SK-N-SH (cell line): ENCODE measurements around the gene STOML1. TPM values are rescaled to one million over a fixed set of nuclear protein-coding genes. Genes with fewer than 3 reads are reported as not detected.

ENCODE experiments used
- CTCF ChIA-PET: fragments of 300-600, 350-600 bp; formaldehyde crosslinking; extraction: SDS; loops from one replicate; lab custom pipeline; 2021; lab: Yijun Ruan, JAX
- POLR2A ChIA-PET: fragments of 350-600 bp; sonication (Branson Sonifier 250); formaldehyde crosslinking; extraction: SDS; loops from one replicate; lab custom pipeline; 2020; ENCODE audit warnings: antibody characterized with exemption, inconsistent platforms; lab: Yijun Ruan, JAX
- DNase-seq: peaks from one replicate; pipeline ENCODE4 v3.0.0; 2012
- H2AFZ ChIP-seq: fragments of 200-600 bp; sonication (generic); 2 replicates; pipeline ENCODE4 v1.8.1; 2016; ENCODE audit warnings: antibody characterized with exemption, mild to moderate bottlenecking, low read depth
- H3F3A ChIP-seq: fragments of 200-600 bp; sonication (generic); replicated peaks from 2 replicates; pipeline ENCODE3; 2016; ENCODE audit warnings: antibody characterized with exemption, mild to moderate bottlenecking; ENCODE audit not compliant: insufficient read depth
- H3K27ac ChIP-seq, 2 experiments: fragments of 200-500 bp in 1 of 2; fragments of 200-600 bp in 1 of 2; sonication (Bioruptor generic) in 1 of 2; sonication (generic), shearing (Covaris generic) in 1 of 2; 2 replicates each; pipeline versions ENCODE4 v1.5.1 to v1.6.1; 2014 to 2016; ENCODE audit warnings: low read depth in 2 of 2, inconsistent platforms in 1 of 2, low read length in 1 of 2, mild to moderate bottlenecking in 1 of 2, mixed read lengths in 1 of 2
- H3K27me3 ChIP-seq: fragments of 200-600 bp; sonication (generic), shearing (Covaris generic); 2 replicates; pipeline ENCODE4 v1.6.1; 2016; ENCODE audit warnings: mixed run types; ENCODE audit not compliant: insufficient read depth
- H3K36me3 ChIP-seq, 2 experiments: fragments of 200-500 bp in 1 of 2; fragments of 200-600 bp in 1 of 2; sonication (Bioruptor generic) in 1 of 2; sonication (generic) in 1 of 2; replicated peaks in 1 of 2; 2 replicates each; pipeline versions ENCODE3 to v1.5.1; 2014 to 2016; ENCODE audit warnings: low read length in 1 of 2, mild to moderate bottlenecking in 1 of 2; ENCODE audit not compliant: insufficient read depth in 2 of 2, control insufficient read depth in 1 of 2
- H3K4me1 ChIP-seq, 2 experiments: fragments of 200-500 bp in 1 of 2; fragments of 200-600 bp in 1 of 2; sonication (Bioruptor generic) in 1 of 2; sonication (generic), shearing (Covaris generic) in 1 of 2; 2 replicates each; pipeline versions ENCODE4 v1.5.1 to v1.6.1; 2014 to 2016; ENCODE audit warnings: low read depth in 1 of 2, low read length in 1 of 2, mixed run types in 1 of 2; ENCODE audit not compliant: insufficient read depth in 2 of 2, control insufficient read depth in 1 of 2
- H3K4me2 ChIP-seq: fragments of 200-600 bp; sonication (generic), shearing (Covaris generic); 2 replicates; pipeline ENCODE4 v1.6.1; 2017; ENCODE audit warnings: mixed run types
- H3K4me3 ChIP-seq, 2 experiments: fragments of 200-500 bp in 1 of 2; fragments of 200-600 bp in 1 of 2; sonication (Bioruptor generic) in 1 of 2; sonication (generic), shearing (Covaris generic) in 1 of 2; 2 replicates each; pipeline versions ENCODE4 v1.5.1 to v1.8.1; 2014 to 2016; ENCODE audit warnings: low read depth in 2 of 2, inconsistent platforms in 1 of 2, low read length in 1 of 2, mild to moderate bottlenecking in 1 of 2, mixed read lengths in 1 of 2, moderate library complexity in 1 of 2
- H3K79me2 ChIP-seq: fragments of 200-600 bp; sonication (generic); 2 replicates; pipeline ENCODE4 v1.8.1; 2017; ENCODE audit warnings: mild to moderate bottlenecking; ENCODE audit not compliant: insufficient read depth
- H3K9ac ChIP-seq: fragments of 200-600 bp; sonication (generic); 2 replicates; pipeline ENCODE4 v1.6.1; 2017; ENCODE audit warnings: mixed run types
- H3K9me2 ChIP-seq: fragments of 200-600 bp; sonication (generic); 2 replicates; pipeline ENCODE4 v1.6.1; 2017; ENCODE audit warnings: mixed run types
- H3K9me3 ChIP-seq: fragments of 200-600 bp; sonication (generic); 2 replicates; pipeline ENCODE4 v1.6.1; 2017; ENCODE audit warnings: mixed run types, mild to moderate bottlenecking, moderate library complexity
- H4K20me1 ChIP-seq: fragments of 200-600 bp; sonication (generic); 2 replicates; pipeline ENCODE4 v1.6.1; 2017; ENCODE audit warnings: mild to moderate bottlenecking, mixed run types; ENCODE audit not compliant: insufficient read depth
- ELF1 ChIP-seq: IDR thresholded peaks from 2 replicates; pipeline ENCODE4 v1.4.0; 2012
- EZH2phosphoT487 ChIP-seq: fragments of 200-600 bp; sonication (generic); IDR thresholded peaks from 2 replicates; pipeline ENCODE4 v1.6.1; 2017; ENCODE audit warnings: low read depth, mixed run types, mild to moderate bottlenecking, antibody characterized with exemption, moderate library complexity, borderline replicate concordance
- FOSL2 ChIP-seq: IDR thresholded peaks from 2 replicates; pipeline ENCODE4 v1.4.0; 2012; ENCODE audit warnings: low read depth, mild to moderate bottlenecking, moderate library complexity, borderline replicate concordance
- FOXJ3 ChIP-seq: sonication (generic); formaldehyde crosslinking; IDR thresholded peaks from 2 replicates; pipeline ENCODE4 v1.5.1; 2020; ENCODE audit warnings: mild to moderate bottlenecking, missing genetic modification reagents
- GABPA ChIP-seq: IDR thresholded peaks from 2 replicates; pipeline ENCODE4 v1.4.0; 2012; ENCODE audit warnings: low read depth, mild to moderate bottlenecking
- GATA2 ChIP-seq: sonication (generic); formaldehyde crosslinking; IDR thresholded peaks from 2 replicates; pipeline ENCODE4 v1.5.0; 2020; ENCODE audit warnings: mild to moderate bottlenecking, missing genetic modification reagents
- JUND ChIP-seq: IDR thresholded peaks from 2 replicates; pipeline ENCODE4 v1.4.0; 2012
- NFIC ChIP-seq: IDR thresholded peaks from 2 replicates; pipeline ENCODE4 v1.4.0; 2012; ENCODE audit warnings: borderline replicate concordance
- RAD21 ChIP-seq: IDR thresholded peaks from 2 replicates; pipeline ENCODE4 v1.6.1; 2012; ENCODE audit warnings: mild to moderate bottlenecking, low read length
- RFX5 ChIP-seq: IDR thresholded peaks from 2 replicates; pipeline ENCODE4 v1.6.1; 2012; ENCODE audit warnings: mild to moderate bottlenecking, improper control_type of control experiment, low read length
- SMC3 ChIP-seq: IDR thresholded peaks from 2 replicates; pipeline ENCODE4 v1.6.1; 2012; ENCODE audit warnings: low read depth, low read length, improper control_type of control experiment
- TEAD4 ChIP-seq: IDR thresholded peaks from 2 replicates; pipeline ENCODE4 v1.4.0; 2012; ENCODE audit warnings: mild to moderate bottlenecking, borderline replicate concordance; ENCODE audit not compliant: insufficient read depth
- WGBS: methylation state at CpG from one replicate; pipeline ENCODE4 v1.1.6; 2017; ENCODE audit warnings: low lambda C conversion rate; 5-methylcytosine and 5-hydroxymethylcytosine counted together
- polyA plus RNA-seq, 3 experiments: library from polyadenylated mRNA; depleted of rRNA; stranded (reverse); fragments of >200 nt; gene quantifications; 2 replicates each; pipeline ENCODE4 v1.2.3, GENCODE V29; 2012
- TF ChIP-seq, protein P1 (sequence below): fragments of 150-350 bp; IDR thresholded peaks from 2 replicates; pipeline ENCODE4 v1.6.1; 2016; ENCODE audit warnings: mild to moderate bottlenecking, low read depth, low read length
- TF ChIP-seq, protein P2 (sequence below): IDR thresholded peaks from 2 replicates; pipeline ENCODE4 v1.4.0; 2012; ENCODE audit warnings: low read depth

STOML1 gene
- polyA plus RNA-seq, 1 of the 3 experiments (the other 2 are of a cell fraction), result 20.4 TPM

DNA sequence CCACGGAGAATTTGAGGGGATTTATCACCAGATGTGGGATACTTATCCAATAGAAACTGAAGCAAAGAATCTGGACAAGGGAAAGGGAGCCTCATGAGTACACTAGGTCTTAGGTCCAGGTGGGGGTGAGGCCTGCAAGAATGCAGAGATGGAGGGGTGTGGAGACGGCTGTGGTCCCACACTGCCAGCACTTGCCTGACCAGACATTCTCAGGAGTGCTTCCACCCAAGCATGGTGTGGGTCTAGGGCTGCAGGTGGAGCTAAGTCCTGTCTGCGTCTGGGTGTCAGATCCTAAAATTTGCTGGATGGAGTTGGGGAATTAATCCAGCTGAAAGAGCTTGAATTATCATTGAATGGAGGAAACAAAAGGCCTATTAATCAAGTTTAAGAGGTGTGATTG, 16.8 kb upstream of the STOML1 start:
- Histone ChIP-seq H3K4me2 (no peak overlapping the region), H3K36me3 (peaks cover 8 to 23% of the 10 kb centered on the region in 2 experiments), H3K9me3 (no peaks in the 10 kb centered on the region), H3K27ac (no peak overlapping the region), H3K27me3 (no peaks in the 10 kb centered on the region), H4K20me1 (peaks cover 17% of the 10 kb centered on the region), H3K79me2 (peaks cover 96% of the 10 kb centered on the region), H3F3A (peaks cover 6% of the 10 kb centered on the region), H3K4me3 (no peak overlapping the region), H3K4me1 (peaks cover 0 to 4% of the 10 kb centered on the region in 2 experiments; a peak in 1 of 4 replicates), H3K9me2 (no peaks in the 10 kb centered on the region), H2AFZ (no peak overlapping the region), H3K9ac (no peak overlapping the region)
- POLR2A ChIA-PET, result no interaction called here
- CTCF ChIA-PET, result no interaction called here
- TF ChIP-seq TEAD4 (no peak), NFIC (no peak), ELF1 (no peak), FOXJ3 (CRISPR knock-in tag) (no peak), SMC3 (no peak), RAD21 (no peak), JUND (no peak), GATA2 (CRISPR knock-in tag) (no peak), RFX5 (no peak)
- TF ChIP-seq, protein P1, sequence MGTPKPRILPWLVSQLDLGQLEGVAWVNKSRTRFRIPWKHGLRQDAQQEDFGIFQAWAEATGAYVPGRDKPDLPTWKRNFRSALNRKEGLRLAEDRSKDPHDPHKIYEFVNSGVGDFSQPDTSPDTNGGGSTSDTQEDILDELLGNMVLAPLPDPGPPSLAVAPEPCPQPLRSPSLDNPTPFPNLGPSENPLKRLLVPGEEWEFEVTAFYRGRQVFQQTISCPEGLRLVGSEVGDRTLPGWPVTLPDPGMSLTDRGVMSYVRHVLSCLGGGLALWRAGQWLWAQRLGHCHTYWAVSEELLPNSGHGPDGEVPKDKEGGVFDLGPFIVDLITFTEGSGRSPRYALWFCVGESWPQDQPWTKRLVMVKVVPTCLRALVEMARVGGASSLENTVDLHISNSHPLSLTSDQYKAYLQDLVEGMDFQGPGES, result no peak
- TF ChIP-seq, protein P2, sequence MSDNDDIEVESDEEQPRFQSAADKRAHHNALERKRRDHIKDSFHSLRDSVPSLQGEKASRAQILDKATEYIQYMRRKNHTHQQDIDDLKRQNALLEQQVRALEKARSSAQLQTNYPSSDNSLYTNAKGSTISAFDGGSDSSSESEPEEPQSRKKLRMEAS, result no peak
- WGBS, result 95% methylated on average over 3 of the region's 3 CpGs
- DNase-seq, result no peak

DNA sequence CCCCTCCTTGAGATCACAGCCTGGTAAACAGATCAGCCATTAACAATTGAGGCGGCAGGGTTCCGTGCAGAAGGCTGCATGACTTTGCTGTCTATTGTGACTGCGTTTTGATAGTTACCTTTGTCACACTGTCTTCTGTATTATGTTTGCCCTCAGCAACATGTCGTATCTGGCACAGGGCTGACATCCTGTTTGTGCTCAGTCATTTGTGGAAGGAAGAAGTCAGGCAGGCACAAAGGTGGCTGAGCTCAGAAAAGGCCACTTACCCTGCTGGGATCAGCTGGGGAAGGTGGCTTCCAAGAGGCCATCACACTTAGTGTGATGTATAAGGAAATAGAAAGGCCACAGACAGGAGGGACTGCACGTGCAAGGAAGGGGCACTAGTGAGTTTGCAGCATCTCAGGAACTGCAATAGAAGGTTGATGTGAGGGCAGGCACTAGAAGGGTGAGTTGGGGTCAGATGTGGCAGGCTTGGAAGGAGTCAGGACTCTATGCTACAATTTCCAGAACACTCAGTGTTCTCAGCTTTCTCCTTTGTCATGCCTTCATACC, 15.8 kb upstream of the STOML1 start:
- H3K4me1 ChIP-seq, result peaks cover 0 to 4% of the 10 kb centered on the region in 2 experiments; a peak in 1 of 4 replicates
- no peak for TF ChIP-seq GABPA
- TF ChIP-seq EZH2phosphoT487, result no peak
- no peak for TF ChIP-seq FOSL2
- no peak overlapping the region for H3K9ac ChIP-seq
- H3K36me3 ChIP-seq, result peaks cover 8 to 28% of the 10 kb centered on the region in 2 experiments
- H3K79me2 ChIP-seq, result peaks cover 96% of the 10 kb centered on the region
- H3K4me2 ChIP-seq, result no peak overlapping the region
- no peaks in the 10 kb centered on the region for H3K9me2 ChIP-seq
- no peak overlapping the region for H3K27ac ChIP-seq
- POLR2A ChIA-PET, result no interaction called here
- no peak for DNase-seq
- no peak overlapping the region for H3K4me3 ChIP-seq
- H4K20me1 ChIP-seq, result peaks cover 17% of the 10 kb centered on the region
- CTCF ChIA-PET, result interaction anchor here (0.7 to 1.1 kb wide), 2 partner anchors 15 to 42 kb away, joined by 3 to 5 read pairs; no protein-coding TSS in a partner anchor
- H3K27me3 ChIP-seq, result no peaks in the 10 kb centered on the region
- H2AFZ ChIP-seq, result no peak overlapping the region
- no peaks in the 10 kb centered on the region for H3K9me3 ChIP-seq
- WGBS, result 89% methylated on average over 5 of the region's 5 CpGs
- H3F3A ChIP-seq, result peaks cover 1% of the 10 kb centered on the region
